ENCODE results near the gene IFITM5.
"Not testable (repeated sequence)": the region's sequence is repeated elsewhere in the genome, so short reads cannot be mapped to it uniquely, and the experiment has no call there.

IFITM5 gene

GRCh38 chr11:312092-312816, 12.9 kb upstream of the IFITM5 start:
- H3K27ac ChIP-seq = no peak overlapping the region

GRCh38 chr11:311013-311748, 11.9 kb upstream of the IFITM5 start:
- H3K27me3 ChIP-seq (ENCODE audit: insufficient read depth, low read depth, severe bottlenecking); H3K27ac ChIP-seq; H3K36me3 ChIP-seq; DNase-seq; H3K4me3 ChIP-seq (ENCODE audit: low read depth, low read length); H3K9me3 ChIP-seq (ENCODE audit: severe bottlenecking): not testable (repeated sequence)

More at GRCh38 chr11:312092-312816, 12.9 kb upstream of the IFITM5 start:
- Histone ChIP-seq H3K27me3 (ENCODE audit: insufficient read depth, low read depth, severe bottlenecking) (no peaks in the 10 kb centered on the region), H3K9me3 (ENCODE audit: severe bottlenecking) (no peaks in the 10 kb centered on the region), H3K36me3 (no peaks in the 10 kb centered on the region), H3K4me3 (ENCODE audit: low read depth, low read length) (no peak overlapping the region)
- DNase-seq = no peak
- TF ChIP-seq, protein P1, sequence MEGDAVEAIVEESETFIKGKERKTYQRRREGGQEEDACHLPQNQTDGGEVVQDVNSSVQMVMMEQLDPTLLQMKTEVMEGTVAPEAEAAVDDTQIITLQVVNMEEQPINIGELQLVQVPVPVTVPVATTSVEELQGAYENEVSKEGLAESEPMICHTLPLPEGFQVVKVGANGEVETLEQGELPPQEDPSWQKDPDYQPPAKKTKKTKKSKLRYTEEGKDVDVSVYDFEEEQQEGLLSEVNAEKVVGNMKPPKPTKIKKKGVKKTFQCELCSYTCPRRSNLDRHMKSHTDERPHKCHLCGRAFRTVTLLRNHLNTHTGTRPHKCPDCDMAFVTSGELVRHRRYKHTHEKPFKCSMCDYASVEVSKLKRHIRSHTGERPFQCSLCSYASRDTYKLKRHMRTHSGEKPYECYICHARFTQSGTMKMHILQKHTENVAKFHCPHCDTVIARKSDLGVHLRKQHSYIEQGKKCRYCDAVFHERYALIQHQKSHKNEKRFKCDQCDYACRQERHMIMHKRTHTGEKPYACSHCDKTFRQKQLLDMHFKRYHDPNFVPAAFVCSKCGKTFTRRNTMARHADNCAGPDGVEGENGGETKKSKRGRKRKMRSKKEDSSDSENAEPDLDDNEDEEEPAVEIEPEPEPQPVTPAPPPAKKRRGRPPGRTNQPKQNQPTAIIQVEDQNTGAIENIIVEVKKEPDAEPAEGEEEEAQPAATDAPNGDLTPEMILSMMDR (IDR thresholded peaks at IDR 0.05; ENCODE audit: low read depth, low read length) = no peak

DNA sequence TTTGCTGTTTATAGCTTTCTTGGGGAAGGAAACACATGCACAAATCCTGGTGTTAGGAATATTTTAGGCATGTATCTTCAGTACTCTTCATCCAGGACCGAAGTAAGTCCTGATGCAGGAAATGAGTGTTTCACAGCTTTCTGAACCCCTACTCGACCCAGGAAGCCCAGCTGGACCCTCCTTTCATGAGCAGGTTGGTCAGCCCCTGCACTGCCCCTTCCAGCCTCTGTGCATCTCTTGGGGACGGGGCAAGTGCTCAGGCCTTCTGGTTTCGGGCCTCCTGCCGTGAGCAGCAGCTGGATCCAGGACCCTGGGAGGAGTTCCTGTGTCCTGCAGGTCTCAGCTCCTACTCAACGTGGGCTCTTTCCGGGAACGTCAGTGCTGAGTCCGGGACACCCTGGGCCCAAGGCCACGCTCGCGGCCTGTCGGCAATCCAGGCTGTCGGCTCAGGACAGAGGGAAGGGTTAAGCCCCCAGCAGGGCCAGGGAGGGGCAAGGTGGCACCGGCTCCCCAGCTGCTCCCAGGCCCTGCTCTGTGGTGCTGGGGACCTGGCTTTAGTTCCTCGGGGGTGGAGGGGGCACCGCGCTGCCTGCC, 10.8 kb upstream of the IFITM5 start:
- H3K36me3 ChIP-seq; H3K4me3 ChIP-seq (ENCODE audit: low read depth, low read length); H3K9me3 ChIP-seq (ENCODE audit: severe bottlenecking); H3K27ac ChIP-seq; DNase-seq; H3K27me3 ChIP-seq (ENCODE audit: insufficient read depth, low read depth, severe bottlenecking): not testable (repeated sequence)

- H3K9me3 ChIP-seq (ENCODE audit: severe bottlenecking); H3K36me3 ChIP-seq; H3K4me3 ChIP-seq (ENCODE audit: low read depth, low read length); H3K27me3 ChIP-seq (ENCODE audit: insufficient read depth, low read depth, severe bottlenecking); H3K27ac ChIP-seq; DNase-seq: not testable (repeated sequence)
Measured at GRCh38 chr11:308740-309665, 9.7 kb upstream of the IFITM5 start.

DNA sequence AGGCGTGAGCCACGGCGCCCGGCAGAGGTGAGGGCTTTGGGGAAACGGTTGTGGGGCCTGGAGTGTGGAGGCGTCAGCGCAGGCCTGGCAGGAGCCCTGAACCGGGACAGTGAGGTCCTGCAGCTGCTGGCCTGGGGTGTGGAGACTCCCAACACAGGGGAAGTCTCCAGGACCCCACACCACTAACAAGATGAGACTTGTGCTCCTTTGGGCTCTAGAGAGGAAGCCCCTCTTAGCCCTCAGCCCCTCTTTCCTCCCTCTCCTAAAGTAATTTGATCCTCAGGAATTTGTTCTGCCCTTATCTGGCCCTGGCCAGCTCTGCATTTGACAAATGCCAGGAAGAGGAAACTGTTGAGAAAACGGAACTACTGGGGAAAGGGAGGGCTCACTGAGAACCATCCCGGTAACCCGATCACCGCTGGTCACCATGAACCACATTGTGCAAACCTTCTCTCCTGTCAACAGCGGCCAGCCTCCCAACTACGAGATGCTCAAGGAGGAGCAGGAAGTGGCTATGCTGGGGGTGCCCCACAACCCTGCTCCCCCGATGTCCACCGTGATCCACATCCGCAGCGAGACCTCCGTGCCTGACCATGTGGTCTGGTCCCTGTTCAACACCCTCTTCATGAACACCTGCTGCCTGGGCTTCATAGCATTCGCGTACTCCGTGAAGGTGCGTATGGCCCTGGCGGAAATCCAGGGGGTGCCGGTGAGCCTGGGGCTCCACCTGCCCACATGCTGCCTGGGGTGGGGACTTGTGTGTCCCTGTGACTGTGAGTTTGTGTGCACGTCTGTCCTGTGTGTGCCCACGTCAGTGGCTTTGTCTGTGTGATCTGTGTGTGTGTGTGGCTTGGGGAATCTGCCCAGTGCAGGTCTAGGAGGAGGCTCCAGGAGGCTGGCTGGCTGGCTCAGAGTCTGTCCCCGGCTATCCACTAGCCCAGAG, 8.7 kb upstream of the IFITM5 start, which contains the start of gene IFITM2:
Gene IFITM2, plus strand, starts transcription at position 51 of the 943 bp plus-strand sequence. Its CDS starts 377 bp downstream, at position 428.
- not testable (repeated sequence) for DNase-seq; H3K4me3 ChIP-seq (ENCODE audit: low read depth, low read length); H3K9me3 ChIP-seq (ENCODE audit: severe bottlenecking); H3K36me3 ChIP-seq; H3K27ac ChIP-seq; H3K27me3 ChIP-seq (ENCODE audit: insufficient read depth, low read depth, severe bottlenecking)

DNA sequence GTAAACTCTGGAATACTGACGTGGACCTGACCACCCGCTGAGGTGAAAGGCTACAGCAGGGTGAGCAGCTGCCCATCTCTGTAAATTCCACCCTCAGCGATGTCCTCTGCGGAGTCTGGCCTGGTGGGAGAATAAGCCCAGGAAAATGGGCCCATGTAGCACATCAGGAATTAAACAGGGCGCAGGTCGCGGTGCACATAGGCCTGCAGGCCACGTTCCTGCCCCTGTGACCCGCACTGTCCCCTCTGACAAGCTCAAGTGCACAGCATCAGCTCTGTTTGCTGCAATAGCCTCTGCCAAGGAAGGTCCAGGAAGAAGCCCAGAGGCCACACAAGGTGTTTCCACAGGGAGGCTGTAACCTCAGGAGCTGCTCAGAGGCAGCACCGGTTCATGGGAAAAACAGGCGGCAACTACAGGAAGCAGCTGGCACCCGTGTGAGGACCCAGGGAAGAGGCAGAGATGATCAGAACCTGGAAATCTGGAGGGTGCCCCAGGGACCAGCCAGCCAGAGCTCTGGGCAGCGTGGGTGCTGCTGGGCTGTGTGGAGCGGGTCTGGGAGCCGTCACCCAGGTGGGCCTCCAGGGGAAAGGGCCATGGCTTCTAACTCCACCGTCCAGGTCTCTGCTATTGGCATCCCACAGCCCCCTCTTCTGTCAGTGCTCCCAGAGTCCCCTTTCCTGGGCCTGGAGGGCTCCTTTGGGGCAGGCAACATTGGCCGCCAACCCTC, 7.5 kb upstream of the IFITM5 start:
- Histone ChIP-seq H3K4me3 (ENCODE audit: low read depth, low read length) (no peak overlapping the region), H3K27me3 (ENCODE audit: insufficient read depth, low read depth, severe bottlenecking) (no peaks in the 10 kb centered on the region), H3K9me3 (ENCODE audit: severe bottlenecking) (no peaks in the 10 kb centered on the region), H3K27ac (no peak overlapping the region), H3K36me3 (no peaks in the 10 kb centered on the region)
- TF ChIP-seq, protein P1 (IDR thresholded peaks at IDR 0.05; ENCODE audit: low read depth, low read length) = no peak
- DNase-seq = no peak
